ENCODE data around the gene OPHN1. TPM values are rescaled to one million over a fixed set of nuclear protein-coding genes. Genes with fewer than 3 reads are reported as not detected.

The OPHN1 gene
- total RNA-seq, 2 experiments from 2014 or later = not detected

- ATAC-seq (ENCODE audit: poor library complexity) (no peak), DNase-seq (no peak)
- ChIA-PET POLR2A (no interaction called here), CTCF (no interaction called here)
- Mint-ChIP-seq H3K27me3 (no peaks in the 10 kb centered on the region), H3K4me1 (ENCODE audit: low read depth) (no peaks in the 10 kb centered on the region), H3K27ac (no peak overlapping the region), H3K36me3 (ENCODE audit: low read depth) (no peaks in the 10 kb centered on the region), H3K4me3 (no peak overlapping the region), H3K9me3 (no peaks in the 10 kb centered on the region)
- no peaks in the 10 kb centered on the region for H3K9me3 ChIP-seq (ENCODE audit: control insufficient read depth in 1 of 2, insufficient read depth in 1 of 2, low read length in 2 of 2)
- no peak overlapping the region for H3K4me3 ChIP-seq (ENCODE audit: low read length)
- no peaks in the 10 kb centered on the region for H3K4me1 ChIP-seq (ENCODE audit: insufficient read depth, low read length)
- intact Hi-C loops (cut with DNase I, micrococcal nuclease) = no loop called here
- no peaks in the 10 kb centered on the region for H3K36me3 ChIP-seq (ENCODE audit: insufficient read depth, low read length)
- TF ChIP-seq, protein P1, sequence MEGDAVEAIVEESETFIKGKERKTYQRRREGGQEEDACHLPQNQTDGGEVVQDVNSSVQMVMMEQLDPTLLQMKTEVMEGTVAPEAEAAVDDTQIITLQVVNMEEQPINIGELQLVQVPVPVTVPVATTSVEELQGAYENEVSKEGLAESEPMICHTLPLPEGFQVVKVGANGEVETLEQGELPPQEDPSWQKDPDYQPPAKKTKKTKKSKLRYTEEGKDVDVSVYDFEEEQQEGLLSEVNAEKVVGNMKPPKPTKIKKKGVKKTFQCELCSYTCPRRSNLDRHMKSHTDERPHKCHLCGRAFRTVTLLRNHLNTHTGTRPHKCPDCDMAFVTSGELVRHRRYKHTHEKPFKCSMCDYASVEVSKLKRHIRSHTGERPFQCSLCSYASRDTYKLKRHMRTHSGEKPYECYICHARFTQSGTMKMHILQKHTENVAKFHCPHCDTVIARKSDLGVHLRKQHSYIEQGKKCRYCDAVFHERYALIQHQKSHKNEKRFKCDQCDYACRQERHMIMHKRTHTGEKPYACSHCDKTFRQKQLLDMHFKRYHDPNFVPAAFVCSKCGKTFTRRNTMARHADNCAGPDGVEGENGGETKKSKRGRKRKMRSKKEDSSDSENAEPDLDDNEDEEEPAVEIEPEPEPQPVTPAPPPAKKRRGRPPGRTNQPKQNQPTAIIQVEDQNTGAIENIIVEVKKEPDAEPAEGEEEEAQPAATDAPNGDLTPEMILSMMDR (IDR thresholded peaks at IDR 0.05) = no peak
- no peaks in the 10 kb centered on the region for H3K27me3 ChIP-seq (ENCODE audit: control insufficient read depth in 1 of 2, insufficient read depth in 2 of 2, low read length in 2 of 2)
- no peak overlapping the region for H3K27ac ChIP-seq (ENCODE audit: low read depth in 1 of 2, low read length in 2 of 2)
Measured at GRCh38 chrX:68203646-68204045, 229.6 kb downstream of the OPHN1 start.

- no peak overlapping the region for H3K4me3 Mint-ChIP-seq
- no peaks in the 10 kb centered on the region for H3K27me3 Mint-ChIP-seq
- no peaks in the 10 kb centered on the region for H3K4me1 ChIP-seq (ENCODE audit: insufficient read depth, low read length)
- no peaks in the 10 kb centered on the region for H3K4me1 Mint-ChIP-seq (ENCODE audit: low read depth)
- TF ChIP-seq, protein P1 (IDR thresholded peaks at IDR 0.05) = no peak
- H3K4me3 ChIP-seq (ENCODE audit: low read length) = no peak overlapping the region
- H3K27me3 ChIP-seq (ENCODE audit: control insufficient read depth in 1 of 2, insufficient read depth in 2 of 2, low read length in 2 of 2) = no peaks in the 10 kb centered on the region
- ATAC-seq (ENCODE audit: poor library complexity) = no peak
- ChIA-PET POLR2A (no interaction called here), CTCF (no interaction called here)
- intact Hi-C loops (cut with DNase I, micrococcal nuclease) = no loop called here
- DNase-seq = no peak
- H3K36me3 Mint-ChIP-seq (ENCODE audit: low read depth) = no peaks in the 10 kb centered on the region
- no peaks in the 10 kb centered on the region for H3K9me3 ChIP-seq (ENCODE audit: control insufficient read depth in 1 of 2, insufficient read depth in 1 of 2, low read length in 2 of 2)
- H3K27ac ChIP-seq (ENCODE audit: low read depth in 1 of 2, low read length in 2 of 2) = no peak overlapping the region
- H3K36me3 ChIP-seq (ENCODE audit: insufficient read depth, low read length) = no peaks in the 10 kb centered on the region
- H3K27ac Mint-ChIP-seq = no peak overlapping the region
- H3K9me3 Mint-ChIP-seq = no peaks in the 10 kb centered on the region
Measured at GRCh38 chrX:68203211-68203610, 230.1 kb downstream of the OPHN1 start.

DNA sequence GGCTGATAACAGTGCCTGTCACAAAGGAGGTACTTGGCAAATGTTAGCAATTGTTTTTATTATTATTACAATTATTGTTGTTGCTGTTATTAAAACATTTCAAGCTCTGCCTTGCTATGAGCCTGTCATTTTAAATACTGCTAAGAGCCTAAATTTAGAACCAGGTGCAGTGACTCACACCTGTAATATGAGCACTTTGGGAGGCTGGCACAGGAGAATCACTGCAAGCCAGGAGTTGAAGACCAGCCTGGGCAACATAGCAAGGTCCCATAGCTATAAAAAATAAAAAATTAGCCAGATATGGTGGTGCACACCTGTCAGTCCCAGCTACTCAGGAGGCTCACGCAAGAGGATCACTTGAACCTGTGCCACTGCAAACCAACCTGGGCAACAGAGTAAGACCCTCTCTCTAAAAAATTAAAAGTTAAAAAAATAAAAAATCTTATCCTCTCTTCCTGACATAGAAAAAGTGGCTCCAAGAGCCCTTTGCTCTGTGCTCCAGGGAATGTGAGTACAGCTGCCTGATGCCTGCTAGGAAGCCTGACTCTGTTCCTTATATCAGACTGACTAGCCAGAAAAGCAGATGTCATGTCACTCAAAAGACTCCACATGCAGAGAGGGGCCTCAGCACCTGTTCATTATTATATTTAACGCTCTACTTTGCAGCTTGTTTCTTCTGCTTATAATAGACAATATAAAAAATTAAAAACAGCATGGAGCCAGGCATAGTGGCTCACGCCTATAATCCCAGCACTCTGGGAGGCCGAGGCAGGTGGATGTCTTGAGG lies 234.0 kb downstream of the OPHN1 start:
- H3K4me1 Mint-ChIP-seq (ENCODE audit: low read depth) = no peaks in the 10 kb centered on the region

More for the DNA sequence above, 234.0 kb downstream of the OPHN1 start:
- Mint-ChIP-seq H3K9me3 (no peaks in the 10 kb centered on the region), H3K27me3 (no peaks in the 10 kb centered on the region), H3K4me3 (no peak overlapping the region), H3K27ac (no peak overlapping the region), H3K36me3 (ENCODE audit: low read depth) (no peaks in the 10 kb centered on the region)
- Histone ChIP-seq H3K36me3 (ENCODE audit: insufficient read depth, low read length) (no peaks in the 10 kb centered on the region), H3K4me1 (ENCODE audit: insufficient read depth, low read length) (no peaks in the 10 kb centered on the region), H3K27ac (ENCODE audit: low read depth in 1 of 2, low read length in 2 of 2) (no peak overlapping the region), H3K27me3 (ENCODE audit: control insufficient read depth in 1 of 2, insufficient read depth in 2 of 2, low read length in 2 of 2) (no peaks in the 10 kb centered on the region), H3K9me3 (ENCODE audit: control insufficient read depth in 1 of 2, insufficient read depth in 1 of 2, low read length in 2 of 2) (no peaks in the 10 kb centered on the region), H3K4me3 (ENCODE audit: low read length) (no peak overlapping the region)
- intact Hi-C loops (cut with DNase I, micrococcal nuclease) = loop anchor here (5.0 to 10.0 kb wide), 4 partner anchors 266 to 1088 kb away; no protein-coding TSS in a partner anchor
- ATAC-seq (ENCODE audit: poor library complexity) = no peak
- DNase-seq = no peak
- TF ChIP-seq, protein P1 (IDR thresholded peaks at IDR 0.05) = no peak
- ChIA-PET POLR2A (no interaction called here), CTCF (no interaction called here)
